ENCODE measurements around the gene IFIT1. TPM values are rescaled to one million over a fixed set of nuclear protein-coding genes. Genes with fewer than 3 reads are reported as not detected.

IFIT1 gene
- total RNA-seq, 1 experiment from 2014 or later: 0.26 TPM

DNA sequence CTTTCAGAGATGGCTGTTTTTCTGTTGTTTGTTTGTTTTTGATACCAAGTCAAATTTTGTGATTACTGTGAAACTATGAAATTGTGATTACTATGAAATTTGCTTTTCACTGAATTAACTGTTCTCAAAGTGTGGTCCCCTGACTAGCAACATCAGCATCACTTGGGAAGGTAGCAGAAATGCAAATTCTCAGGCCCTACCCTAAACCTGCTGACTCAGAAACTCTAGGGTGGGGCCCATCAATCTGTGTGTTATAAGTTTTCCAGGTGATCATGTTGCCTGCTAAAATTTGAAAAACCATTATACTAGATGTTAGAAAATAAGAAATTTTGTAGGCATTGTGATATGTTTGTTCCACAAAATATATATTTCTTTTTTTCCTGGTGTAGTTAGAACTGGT lies 13.3 kb upstream of the IFIT1 start:
- intact Hi-C loops (cut with micrococcal nuclease): no loop called here
- no TSS peak for BruUV-seq (replicated peaks)
- no peak overlapping the region for H3K4me3 Mint-ChIP-seq (ENCODE audit: unreplicated experiment)
- peaks cover 4% of the 10 kb centered on the region for H3K4me1 Mint-ChIP-seq (ENCODE audit: insufficient read depth, unreplicated experiment)
- ChIA-PET CTCF (interaction anchor here (0.5 to 1.7 kb wide), 4 partner anchors 10 to 1385 kb away, joined by 4 to 6 read pairs (median 5); no protein-coding TSS in a partner anchor), POLR2A (interaction anchor here (1.2 to 1.4 kb wide), 2 partner anchors 36 to 139 kb away, joined by 3 read pairs; partner anchors contain the start of gene IFIT5)
- H3K36me3 Mint-ChIP-seq (ENCODE audit: insufficient read depth, unreplicated experiment): no peaks in the 10 kb centered on the region
- no peak for DNase-seq (ENCODE audit: unreplicated experiment)
- TF ChIP-seq, protein P1, sequence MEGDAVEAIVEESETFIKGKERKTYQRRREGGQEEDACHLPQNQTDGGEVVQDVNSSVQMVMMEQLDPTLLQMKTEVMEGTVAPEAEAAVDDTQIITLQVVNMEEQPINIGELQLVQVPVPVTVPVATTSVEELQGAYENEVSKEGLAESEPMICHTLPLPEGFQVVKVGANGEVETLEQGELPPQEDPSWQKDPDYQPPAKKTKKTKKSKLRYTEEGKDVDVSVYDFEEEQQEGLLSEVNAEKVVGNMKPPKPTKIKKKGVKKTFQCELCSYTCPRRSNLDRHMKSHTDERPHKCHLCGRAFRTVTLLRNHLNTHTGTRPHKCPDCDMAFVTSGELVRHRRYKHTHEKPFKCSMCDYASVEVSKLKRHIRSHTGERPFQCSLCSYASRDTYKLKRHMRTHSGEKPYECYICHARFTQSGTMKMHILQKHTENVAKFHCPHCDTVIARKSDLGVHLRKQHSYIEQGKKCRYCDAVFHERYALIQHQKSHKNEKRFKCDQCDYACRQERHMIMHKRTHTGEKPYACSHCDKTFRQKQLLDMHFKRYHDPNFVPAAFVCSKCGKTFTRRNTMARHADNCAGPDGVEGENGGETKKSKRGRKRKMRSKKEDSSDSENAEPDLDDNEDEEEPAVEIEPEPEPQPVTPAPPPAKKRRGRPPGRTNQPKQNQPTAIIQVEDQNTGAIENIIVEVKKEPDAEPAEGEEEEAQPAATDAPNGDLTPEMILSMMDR (IDR thresholded peaks at IDR 0.05; ENCODE audit: unreplicated experiment): no peak
- no peaks in the 10 kb centered on the region for H3K27me3 Mint-ChIP-seq (ENCODE audit: insufficient read depth, unreplicated experiment)
- no peak overlapping the region for H3K27ac Mint-ChIP-seq (ENCODE audit: low read depth, unreplicated experiment)
- H3K9me3 Mint-ChIP-seq (ENCODE audit: unreplicated experiment): no peaks in the 10 kb centered on the region

DNA sequence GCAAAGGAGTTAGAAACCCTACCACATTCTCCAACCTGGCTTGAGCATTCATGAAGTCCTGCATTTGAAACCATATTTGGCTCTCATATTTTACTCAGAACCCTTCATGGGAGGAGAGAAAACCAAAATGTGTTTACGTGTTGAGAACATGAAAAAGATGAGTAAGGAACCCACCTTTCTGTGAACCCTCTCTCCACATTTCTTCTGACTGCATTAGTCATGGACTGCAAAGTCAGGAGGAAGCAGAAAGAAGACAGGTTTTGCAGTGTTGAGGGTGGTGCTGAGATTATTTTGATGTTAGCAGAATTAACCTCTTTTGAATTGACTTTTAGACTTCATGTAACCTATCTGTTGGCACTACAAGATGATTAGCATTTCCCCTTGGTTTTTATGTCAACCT lies 9.7 kb upstream of the IFIT1 start:
- Mint-ChIP-seq H3K4me3 (ENCODE audit: unreplicated experiment) (no peak overlapping the region), H3K4me1 (ENCODE audit: insufficient read depth, unreplicated experiment) (no peaks in the 10 kb centered on the region), H3K27ac (ENCODE audit: low read depth, unreplicated experiment) (no peak overlapping the region), H3K27me3 (ENCODE audit: insufficient read depth, unreplicated experiment) (no peaks in the 10 kb centered on the region), H3K36me3 (ENCODE audit: insufficient read depth, unreplicated experiment) (no peaks in the 10 kb centered on the region), H3K9me3 (ENCODE audit: unreplicated experiment) (no peaks in the 10 kb centered on the region)
- CTCF ChIA-PET: no interaction called here
- BruUV-seq (replicated peaks): no TSS peak
- intact Hi-C loops (cut with micrococcal nuclease): no loop called here
- POLR2A ChIA-PET: interaction anchor here (0.7 kb wide), 1 partner anchor 17 kb away, joined by 3 read pairs; no protein-coding TSS in a partner anchor
- TF ChIP-seq, protein P1 (IDR thresholded peaks at IDR 0.05; ENCODE audit: unreplicated experiment): no peak
- DNase-seq (ENCODE audit: unreplicated experiment): no peak

DNA sequence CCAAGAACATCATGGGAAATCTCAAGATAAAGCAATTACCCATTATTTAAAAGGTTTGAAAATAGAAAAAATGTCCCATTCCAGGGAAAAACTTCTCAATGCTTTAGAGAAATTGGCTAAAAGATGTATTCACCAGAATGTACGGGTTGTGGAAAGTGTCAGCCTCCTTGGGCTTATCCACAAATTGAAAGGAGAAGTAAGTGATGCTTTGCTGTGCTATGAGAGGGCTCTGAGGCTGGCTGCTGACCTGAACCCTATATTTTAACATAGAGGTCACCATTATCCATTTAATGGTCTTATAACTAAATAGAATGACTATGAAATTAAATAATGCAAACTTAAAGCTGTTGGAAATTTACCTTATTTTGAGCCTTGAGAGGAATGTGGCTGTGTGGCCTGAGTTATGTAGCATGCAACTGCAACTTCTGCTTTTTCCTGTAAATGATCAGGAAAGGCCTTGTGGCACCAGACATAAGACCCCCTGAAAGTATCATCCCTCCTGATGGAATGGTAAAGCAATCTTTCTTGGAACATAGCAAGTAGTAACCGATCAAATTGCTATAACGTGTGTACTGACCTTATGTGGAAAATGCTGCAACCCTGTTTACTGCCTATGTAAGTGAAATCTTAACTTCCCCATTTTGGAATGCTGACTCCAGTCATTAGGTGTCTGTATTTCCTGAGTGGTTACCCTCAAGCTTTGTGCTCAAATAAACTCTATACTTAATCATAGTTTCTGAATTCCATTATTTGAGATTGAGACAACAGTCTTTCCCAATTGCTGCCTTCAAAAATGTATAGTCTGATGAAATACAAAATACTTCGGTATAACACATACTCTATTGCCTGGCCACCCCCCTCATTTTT lies 7.7 kb upstream of the IFIT1 start:
- H3K27me3 Mint-ChIP-seq (ENCODE audit: insufficient read depth, unreplicated experiment): no peaks in the 10 kb centered on the region
- POLR2A ChIA-PET: interaction anchor here (1.5 kb wide), 1 partner anchor 10 kb away, joined by 3 read pairs; no protein-coding TSS in a partner anchor
- no peaks in the 10 kb centered on the region for H3K4me1 Mint-ChIP-seq (ENCODE audit: insufficient read depth, unreplicated experiment)
- H3K4me3 Mint-ChIP-seq (ENCODE audit: unreplicated experiment): no peak overlapping the region
- no peaks in the 10 kb centered on the region for H3K9me3 Mint-ChIP-seq (ENCODE audit: unreplicated experiment)
- intact Hi-C loops (cut with micrococcal nuclease): no loop called here
- no peak overlapping the region for H3K27ac Mint-ChIP-seq (ENCODE audit: low read depth, unreplicated experiment)
- CTCF ChIA-PET: interaction anchor here (1.2 kb wide), 1 partner anchor 16 kb away, joined by 4 read pairs; no protein-coding TSS in a partner anchor
- no peaks in the 10 kb centered on the region for H3K36me3 Mint-ChIP-seq (ENCODE audit: insufficient read depth, unreplicated experiment)
- no peak for DNase-seq (ENCODE audit: unreplicated experiment)
- TF ChIP-seq, protein P1 (IDR thresholded peaks at IDR 0.05; ENCODE audit: unreplicated experiment): no peak
- no TSS peak for BruUV-seq (replicated peaks)

DNA sequence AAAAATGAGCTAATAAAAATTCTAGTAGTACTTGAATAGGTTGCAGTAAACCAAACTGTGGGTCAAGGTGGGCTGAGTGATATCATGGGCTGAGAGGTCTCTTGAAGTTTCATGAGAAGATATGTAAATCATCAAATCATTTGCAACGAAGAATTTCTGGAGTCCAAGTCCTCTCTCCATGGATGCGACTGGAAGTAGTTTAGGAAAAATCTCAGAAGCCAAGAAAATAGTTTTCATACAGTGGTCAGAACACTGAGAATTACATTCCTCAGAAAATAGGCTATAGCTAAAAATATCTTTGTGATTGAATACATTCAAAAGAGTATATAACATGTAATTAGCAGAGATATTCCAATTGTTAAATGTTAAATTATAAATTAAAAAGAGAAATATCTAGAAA lies 3.6 kb upstream of the IFIT1 start:
- H3K4me3 Mint-ChIP-seq (ENCODE audit: unreplicated experiment): no peak overlapping the region
- intact Hi-C loops (cut with micrococcal nuclease): loop anchor here (1.0 kb wide), 1 partner anchor 172 kb away; no protein-coding TSS in a partner anchor
- H3K36me3 Mint-ChIP-seq (ENCODE audit: insufficient read depth, unreplicated experiment): no peaks in the 10 kb centered on the region
- ChIA-PET POLR2A (interaction anchor here (0.8 kb wide), 1 partner anchor 1483 kb away, joined by 3 read pairs; the partner anchor contains the start of gene RPP30), CTCF (interaction anchor here (0.6 to 1.1 kb wide), 6 partner anchors 9 to 359 kb away, joined by 3 to 7 read pairs (median 3); no protein-coding TSS in a partner anchor)
- no peaks in the 10 kb centered on the region for H3K27me3 Mint-ChIP-seq (ENCODE audit: insufficient read depth, unreplicated experiment)
- H3K27ac Mint-ChIP-seq (ENCODE audit: low read depth, unreplicated experiment): no peak overlapping the region
- no TSS peak for BruUV-seq (replicated peaks)
- no peak for DNase-seq (ENCODE audit: unreplicated experiment)
- TF ChIP-seq, protein P1 (IDR thresholded peaks at IDR 0.05; ENCODE audit: unreplicated experiment): no peak
- no peaks in the 10 kb centered on the region for H3K4me1 Mint-ChIP-seq (ENCODE audit: insufficient read depth, unreplicated experiment)
- H3K9me3 Mint-ChIP-seq (ENCODE audit: unreplicated experiment): no peaks in the 10 kb centered on the region

Measured in MCF 10A (cell line).